Vagina (tissue), 2 donors: ENCODE measurements around the gene PNMA6F.
"Not testable (repeated sequence)": the region's sequence is repeated elsewhere in the genome, so short reads cannot be mapped to it uniquely, and the experiment has no call there.

ENCODE experiments used
- POLR2A ChIP-seq, 2 donors: fragments of 450-650 bp; IDR thresholded peaks; one replicate each; pipeline ENCODE4 v1.6.1; 2017; ENCODE audit warnings: antibody characterized with exemption in 2 of 2, mild to moderate bottlenecking in 2 of 2, moderate library complexity in 2 of 2
- TF ChIP-seq, protein P1 (sequence below), 3 experiments: fragments of 450-650 bp in 2 of 3; fragments of 200-600 bp in 1 of 3; sonication (generic) in 1 of 3; IDR thresholded peaks; one replicate each; pipeline ENCODE4 v1.5.1; 2017 to 2019; ENCODE audit warnings: antibody characterized with exemption in 3 of 3, mild to moderate bottlenecking in 2 of 3, moderate library complexity in 2 of 3

- TF ChIP-seq, protein P1, sequence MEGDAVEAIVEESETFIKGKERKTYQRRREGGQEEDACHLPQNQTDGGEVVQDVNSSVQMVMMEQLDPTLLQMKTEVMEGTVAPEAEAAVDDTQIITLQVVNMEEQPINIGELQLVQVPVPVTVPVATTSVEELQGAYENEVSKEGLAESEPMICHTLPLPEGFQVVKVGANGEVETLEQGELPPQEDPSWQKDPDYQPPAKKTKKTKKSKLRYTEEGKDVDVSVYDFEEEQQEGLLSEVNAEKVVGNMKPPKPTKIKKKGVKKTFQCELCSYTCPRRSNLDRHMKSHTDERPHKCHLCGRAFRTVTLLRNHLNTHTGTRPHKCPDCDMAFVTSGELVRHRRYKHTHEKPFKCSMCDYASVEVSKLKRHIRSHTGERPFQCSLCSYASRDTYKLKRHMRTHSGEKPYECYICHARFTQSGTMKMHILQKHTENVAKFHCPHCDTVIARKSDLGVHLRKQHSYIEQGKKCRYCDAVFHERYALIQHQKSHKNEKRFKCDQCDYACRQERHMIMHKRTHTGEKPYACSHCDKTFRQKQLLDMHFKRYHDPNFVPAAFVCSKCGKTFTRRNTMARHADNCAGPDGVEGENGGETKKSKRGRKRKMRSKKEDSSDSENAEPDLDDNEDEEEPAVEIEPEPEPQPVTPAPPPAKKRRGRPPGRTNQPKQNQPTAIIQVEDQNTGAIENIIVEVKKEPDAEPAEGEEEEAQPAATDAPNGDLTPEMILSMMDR (IDR thresholded peaks at IDR 0.05), result not testable (repeated sequence)
- not testable (repeated sequence) for TF ChIP-seq POLR2A (IDR thresholded peaks at IDR 0.05)
Measured at GRCh38 chrX:153276049-153276448, 45.5 kb downstream of the PNMA6F start.
